ENCODE data around the gene MRPL18. TPM values are rescaled to one million over a fixed set of nuclear protein-coding genes. Genes with fewer than 3 reads are reported as not detected.
"Not testable (repeated sequence)": the region's sequence is repeated elsewhere in the genome, so short reads cannot be mapped to it uniquely, and the experiment has no call there.

The MRPL18 gene
- total and polyA plus RNA-seq, 2 donors (not counting 3 experiments of a cell fraction or from before 2014, with no cell fraction given) = 55.4 to 70.7 TPM

DNA sequence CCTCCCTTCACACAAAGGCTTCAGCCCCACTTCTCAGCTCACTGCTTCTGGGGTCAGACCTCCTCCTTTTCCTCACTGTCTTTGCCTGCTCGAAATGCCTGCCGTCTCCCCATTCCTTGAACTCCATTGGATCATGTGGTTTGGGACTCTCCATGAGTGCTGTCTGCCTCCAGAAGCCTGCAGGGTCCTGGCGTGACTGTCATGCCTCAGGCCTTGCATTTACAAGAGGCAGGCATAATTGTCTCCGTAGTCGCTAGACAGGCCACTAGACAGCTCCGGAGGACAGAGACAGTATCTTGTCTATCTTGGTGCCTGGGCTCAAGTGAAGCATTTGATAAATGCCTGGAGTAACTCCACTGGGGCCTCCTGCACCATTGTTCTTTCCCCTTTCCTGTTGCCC lies 25.1 kb downstream of the MRPL18 start:
- TF ChIP-seq, protein P1, sequence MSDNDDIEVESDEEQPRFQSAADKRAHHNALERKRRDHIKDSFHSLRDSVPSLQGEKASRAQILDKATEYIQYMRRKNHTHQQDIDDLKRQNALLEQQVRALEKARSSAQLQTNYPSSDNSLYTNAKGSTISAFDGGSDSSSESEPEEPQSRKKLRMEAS (IDR thresholded peaks at IDR 0.05; ENCODE audit: insufficient read depth, insufficient read length) = no peak
- TF ChIP-seq EZH2 (IDR thresholded peaks at IDR 0.05; ENCODE audit: borderline replicate concordance, low read depth, low read length, severe bottlenecking) (no peak), GATA2 (IDR thresholded peaks at IDR 0.05; ENCODE audit: insufficient read depth, insufficient read length, low read depth, low read length) (no peak), JUN (IDR thresholded peaks at IDR 0.05; ENCODE audit: borderline replicate concordance, insufficient read depth, insufficient read length, low read depth) (no peak), POLR2A (IDR thresholded peaks at IDR 0.05; ENCODE audit: low read depth, low read length) (no peak), MYC (IDR thresholded peaks at IDR 0.05; ENCODE audit: low read depth, low read length) (no peak), POLR2AphosphoS5 (IDR thresholded peaks at IDR 0.05; ENCODE audit: insufficient read depth, low read depth, low read length) (no peak), FOS (IDR thresholded peaks at IDR 0.05; ENCODE audit: borderline replicate concordance, insufficient read depth, low read length) (no peak)
- TF ChIP-seq, protein P2, sequence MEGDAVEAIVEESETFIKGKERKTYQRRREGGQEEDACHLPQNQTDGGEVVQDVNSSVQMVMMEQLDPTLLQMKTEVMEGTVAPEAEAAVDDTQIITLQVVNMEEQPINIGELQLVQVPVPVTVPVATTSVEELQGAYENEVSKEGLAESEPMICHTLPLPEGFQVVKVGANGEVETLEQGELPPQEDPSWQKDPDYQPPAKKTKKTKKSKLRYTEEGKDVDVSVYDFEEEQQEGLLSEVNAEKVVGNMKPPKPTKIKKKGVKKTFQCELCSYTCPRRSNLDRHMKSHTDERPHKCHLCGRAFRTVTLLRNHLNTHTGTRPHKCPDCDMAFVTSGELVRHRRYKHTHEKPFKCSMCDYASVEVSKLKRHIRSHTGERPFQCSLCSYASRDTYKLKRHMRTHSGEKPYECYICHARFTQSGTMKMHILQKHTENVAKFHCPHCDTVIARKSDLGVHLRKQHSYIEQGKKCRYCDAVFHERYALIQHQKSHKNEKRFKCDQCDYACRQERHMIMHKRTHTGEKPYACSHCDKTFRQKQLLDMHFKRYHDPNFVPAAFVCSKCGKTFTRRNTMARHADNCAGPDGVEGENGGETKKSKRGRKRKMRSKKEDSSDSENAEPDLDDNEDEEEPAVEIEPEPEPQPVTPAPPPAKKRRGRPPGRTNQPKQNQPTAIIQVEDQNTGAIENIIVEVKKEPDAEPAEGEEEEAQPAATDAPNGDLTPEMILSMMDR (IDR thresholded peaks at IDR 0.05; ENCODE audit: extremely low read depth in 1 of 2, insufficient read depth in 1 of 2, low read depth in 1 of 2, low read length in 2 of 2) = no peak
- Histone ChIP-seq H3K27ac (ENCODE audit: insufficient read depth, low read depth, low read length) (no peak overlapping the region), H3K4me1 (ENCODE audit: control insufficient read depth, extremely low read depth, insufficient read depth, low read length) (no peaks in the 10 kb centered on the region), H3K27me3 (ENCODE audit: control insufficient read depth in 2 of 2, insufficient read depth in 2 of 2, low read length in 2 of 2) (no peaks in the 10 kb centered on the region), H3K9me1 (replicated peaks; ENCODE audit: control insufficient read depth, extremely low read depth, insufficient read depth, low read length) (no peaks in the 10 kb centered on the region), H3K9ac (replicated peaks; ENCODE audit: extremely low read depth, insufficient read depth, low read length) (no peak overlapping the region), H4K20me1 (replicated peaks; ENCODE audit: control insufficient read depth, extremely low read depth, insufficient read depth, low read length) (no peaks in the 10 kb centered on the region), H2AFZ (ENCODE audit: low read depth, low read length) (no peak overlapping the region), H3K9me3 (replicated peaks; ENCODE audit: control insufficient read depth, insufficient read depth, low read length) (no peaks in the 10 kb centered on the region), H3K4me2 (ENCODE audit: insufficient read depth, low read length) (no peak overlapping the region), H3K79me2 (ENCODE audit: control insufficient read depth, insufficient read depth, low read length) (no peaks in the 10 kb centered on the region), H3K4me3 (replicated peaks in 1 of 3; ENCODE audit: insufficient read depth in 1 of 3, low read depth in 1 of 3, low read length in 3 of 3) (no peak overlapping the region), H3K36me3 (ENCODE audit: control insufficient read depth in 2 of 2, extremely low read depth in 1 of 2, insufficient read depth in 2 of 2, low read length in 2 of 2) (no peaks in the 10 kb centered on the region)
- ChIA-PET CTCF (no interaction called here), POLR2A (no interaction called here)
- dilution Hi-C loops (cut with MboI; ENCODE audit: extremely low pct_ligation_motif_present, low sequenced_read_pairs) = no loop called here
- FAIRE-seq = no peak
- BruUV-seq (replicated peaks) = no TSS peak
- no peak for DNase-seq (ENCODE audit: low read depth, low spot score)
- intact Hi-C loops (cut with micrococcal nuclease) = no loop called here

DNA sequence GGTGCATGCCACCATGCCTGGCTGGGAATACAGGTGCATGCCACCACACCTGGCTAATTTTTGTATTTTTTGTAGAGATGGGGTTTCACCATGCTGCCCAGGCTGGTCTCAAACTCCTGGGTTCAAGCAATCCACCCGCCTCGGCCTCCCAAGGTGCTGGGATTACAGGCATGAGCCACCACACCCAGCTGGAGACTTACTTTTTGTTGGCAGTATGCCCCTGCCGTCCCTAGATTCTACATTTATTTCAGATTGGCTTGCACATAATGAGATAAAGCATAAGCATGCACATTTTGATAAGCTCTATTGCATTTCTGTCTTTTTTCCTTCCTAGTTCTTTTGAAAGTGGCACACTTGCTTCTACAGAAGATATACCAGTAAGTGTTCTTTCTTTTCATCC lies 26.5 kb downstream of the MRPL18 start:
- intact Hi-C loops (cut with micrococcal nuclease); H3K9me3 ChIP-seq (replicated peaks; ENCODE audit: control insufficient read depth, insufficient read depth, low read length); H3K4me3 ChIP-seq (replicated peaks in 1 of 3; ENCODE audit: insufficient read depth in 1 of 3, low read depth in 1 of 3, low read length in 3 of 3); FAIRE-seq; H3K4me1 ChIP-seq (ENCODE audit: control insufficient read depth, extremely low read depth, insufficient read depth, low read length); H3K36me3 ChIP-seq (ENCODE audit: control insufficient read depth in 2 of 2, extremely low read depth in 1 of 2, insufficient read depth in 2 of 2, low read length in 2 of 2); H3K79me2 ChIP-seq (ENCODE audit: control insufficient read depth, insufficient read depth, low read length); H2AFZ ChIP-seq (ENCODE audit: low read depth, low read length); dilution Hi-C loops (cut with MboI; ENCODE audit: extremely low pct_ligation_motif_present, low sequenced_read_pairs); H3K9me1 ChIP-seq (replicated peaks; ENCODE audit: control insufficient read depth, extremely low read depth, insufficient read depth, low read length); H4K20me1 ChIP-seq (replicated peaks; ENCODE audit: control insufficient read depth, extremely low read depth, insufficient read depth, low read length); H3K27ac ChIP-seq (ENCODE audit: insufficient read depth, low read depth, low read length); BruUV-seq (replicated peaks); H3K27me3 ChIP-seq (ENCODE audit: control insufficient read depth in 2 of 2, insufficient read depth in 2 of 2, low read length in 2 of 2); POLR2A ChIA-PET; DNase-seq (ENCODE audit: low read depth, low spot score); H3K4me2 ChIP-seq (ENCODE audit: insufficient read depth, low read length); H3K9ac ChIP-seq (replicated peaks; ENCODE audit: extremely low read depth, insufficient read depth, low read length); CTCF ChIA-PET: not testable (repeated sequence)

Measured in endothelial cell of umbilical vein (primary cell).